ENCODE data around the gene RAB25.

RAB25 gene

DNA sequence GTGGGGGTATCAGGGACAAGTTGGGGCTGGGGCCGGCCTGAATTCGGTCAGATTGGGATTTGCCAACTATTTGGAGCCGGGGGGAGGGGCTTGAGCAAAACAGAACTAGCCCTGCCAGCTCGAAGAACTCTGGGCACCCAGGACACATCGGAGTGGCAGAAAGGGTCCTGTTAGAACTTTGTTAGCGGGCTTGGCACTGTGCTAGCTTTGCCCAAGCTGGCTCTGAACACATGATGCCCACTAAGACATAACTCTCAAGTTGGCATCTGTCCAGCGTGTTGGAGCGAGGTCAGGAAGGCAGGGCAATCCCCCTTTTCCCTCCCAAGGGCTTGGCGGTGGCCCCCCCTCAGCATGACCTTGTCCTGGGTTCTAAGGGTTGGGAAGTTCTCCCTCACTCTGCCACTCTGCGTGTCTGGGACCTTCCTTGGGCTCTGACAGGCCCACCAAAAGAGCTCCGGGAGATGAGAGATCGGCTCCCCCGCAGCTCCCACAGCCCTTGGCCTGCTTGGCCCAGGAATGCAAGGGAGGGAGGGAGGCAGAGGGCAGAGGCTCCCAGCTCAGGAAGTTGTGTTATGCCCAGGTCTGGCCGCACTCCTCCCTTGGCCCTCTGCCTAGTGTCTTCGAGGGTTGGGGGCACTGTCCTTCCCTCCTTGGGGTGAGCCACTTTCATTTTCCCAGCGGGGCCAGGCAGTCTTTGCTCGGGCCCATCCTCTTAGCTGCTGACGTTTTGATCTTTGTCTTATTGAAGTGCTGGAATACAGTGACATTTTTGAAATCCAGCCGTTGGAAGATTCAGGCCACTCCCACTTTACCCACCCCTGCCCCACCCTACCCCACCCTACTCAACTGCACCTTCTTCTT is 54.8 kb downstream of the RAB25 start (continued):
- no peak for TF ChIP-seq ZNF138 (tag by site-specific recombination; IDR thresholded peaks at IDR 0.05; ENCODE audit: borderline replicate concordance)
- peak; percentile 4; the same call in 1 of the 2 replicates for TF ChIP-seq SP2 (tag by site-specific recombination; IDR thresholded peaks at IDR 0.05)
- TF ChIP-seq, protein P1, sequence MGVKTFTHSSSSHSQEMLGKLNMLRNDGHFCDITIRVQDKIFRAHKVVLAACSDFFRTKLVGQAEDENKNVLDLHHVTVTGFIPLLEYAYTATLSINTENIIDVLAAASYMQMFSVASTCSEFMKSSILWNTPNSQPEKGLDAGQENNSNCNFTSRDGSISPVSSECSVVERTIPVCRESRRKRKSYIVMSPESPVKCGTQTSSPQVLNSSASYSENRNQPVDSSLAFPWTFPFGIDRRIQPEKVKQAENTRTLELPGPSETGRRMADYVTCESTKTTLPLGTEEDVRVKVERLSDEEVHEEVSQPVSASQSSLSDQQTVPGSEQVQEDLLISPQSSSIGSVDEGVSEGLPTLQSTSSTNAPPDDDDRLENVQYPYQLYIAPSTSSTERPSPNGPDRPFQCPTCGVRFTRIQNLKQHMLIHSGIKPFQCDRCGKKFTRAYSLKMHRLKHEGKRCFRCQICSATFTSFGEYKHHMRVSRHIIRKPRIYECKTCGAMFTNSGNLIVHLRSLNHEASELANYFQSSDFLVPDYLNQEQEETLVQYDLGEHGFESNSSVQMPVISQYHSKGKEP (tag by site-specific recombination; IDR thresholded peaks at IDR 0.05), result no peak
- TF ChIP-seq ZNF677 (tag by site-specific recombination; IDR thresholded peaks at IDR 0.05), result no peak
- TF ChIP-seq KLF10 (tag by site-specific recombination; IDR thresholded peaks at IDR 0.05), result no peak
- TF ChIP-seq, protein P2, sequence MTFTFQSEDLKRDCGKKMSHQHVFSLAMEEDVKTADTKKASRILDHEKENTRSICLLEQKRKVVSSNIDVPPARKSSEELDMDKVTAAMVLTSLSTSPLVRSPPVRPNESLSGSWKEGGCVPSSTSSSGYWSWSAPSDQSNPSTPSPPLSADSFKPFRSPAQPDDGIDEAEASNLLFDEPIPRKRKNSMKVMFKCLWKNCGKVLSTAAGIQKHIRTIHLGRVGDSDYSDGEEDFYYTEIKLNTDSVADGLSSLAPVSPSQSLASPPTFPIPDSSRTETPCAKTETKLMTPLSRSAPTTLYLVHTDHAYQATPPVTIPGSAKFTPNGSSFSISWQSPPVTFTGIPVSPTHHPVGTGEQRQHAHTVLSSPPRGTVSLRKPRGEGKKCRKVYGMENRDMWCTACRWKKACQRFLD (tag by site-specific recombination; IDR thresholded peaks at IDR 0.05), result no peak
- no peak for TF ChIP-seq ZNF404 (tag by site-specific recombination; IDR thresholded peaks at IDR 0.05)
- TF ChIP-seq, protein P3, sequence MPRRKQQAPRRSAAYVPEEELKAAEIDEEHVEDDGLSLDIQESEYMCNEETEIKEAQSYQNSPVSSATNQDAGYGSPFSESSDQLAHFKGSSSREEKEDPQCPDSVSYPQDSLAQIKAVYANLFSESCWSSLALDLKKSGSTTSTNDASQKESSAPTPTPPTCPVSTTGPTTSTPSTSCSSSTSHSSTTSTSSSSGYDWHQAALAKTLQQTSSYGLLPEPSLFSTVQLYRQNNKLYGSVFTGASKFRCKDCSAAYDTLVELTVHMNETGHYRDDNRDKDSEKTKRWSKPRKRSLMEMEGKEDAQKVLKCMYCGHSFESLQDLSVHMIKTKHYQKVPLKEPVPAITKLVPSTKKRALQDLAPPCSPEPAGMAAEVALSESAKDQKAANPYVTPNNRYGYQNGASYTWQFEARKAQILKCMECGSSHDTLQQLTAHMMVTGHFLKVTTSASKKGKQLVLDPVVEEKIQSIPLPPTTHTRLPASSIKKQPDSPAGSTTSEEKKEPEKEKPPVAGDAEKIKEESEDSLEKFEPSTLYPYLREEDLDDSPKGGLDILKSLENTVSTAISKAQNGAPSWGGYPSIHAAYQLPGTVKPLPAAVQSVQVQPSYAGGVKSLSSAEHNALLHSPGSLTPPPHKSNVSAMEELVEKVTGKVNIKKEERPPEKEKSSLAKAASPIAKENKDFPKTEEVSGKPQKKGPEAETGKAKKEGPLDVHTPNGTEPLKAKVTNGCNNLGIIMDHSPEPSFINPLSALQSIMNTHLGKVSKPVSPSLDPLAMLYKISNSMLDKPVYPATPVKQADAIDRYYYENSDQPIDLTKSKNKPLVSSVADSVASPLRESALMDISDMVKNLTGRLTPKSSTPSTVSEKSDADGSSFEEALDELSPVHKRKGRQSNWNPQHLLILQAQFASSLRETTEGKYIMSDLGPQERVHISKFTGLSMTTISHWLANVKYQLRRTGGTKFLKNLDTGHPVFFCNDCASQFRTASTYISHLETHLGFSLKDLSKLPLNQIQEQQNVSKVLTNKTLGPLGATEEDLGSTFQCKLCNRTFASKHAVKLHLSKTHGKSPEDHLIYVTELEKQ (tag by site-specific recombination; IDR thresholded peaks at IDR 0.05; ENCODE audit: borderline replicate concordance), result no peak
- TF ChIP-seq ZNF2 (tag by site-specific recombination; IDR thresholded peaks at IDR 0.05), result no peak
- no peak for TF ChIP-seq ZNF621 (tag by site-specific recombination; IDR thresholded peaks at IDR 0.05)
- no peak for TF ChIP-seq ZNF530 (tag by site-specific recombination; IDR thresholded peaks at IDR 0.05; ENCODE audit: low read depth)
- 0 out of 2 replicates have a peak, but pooled peaks have one; percentile 11 for TF ChIP-seq ZBTB20 (tag by site-specific recombination; IDR thresholded peaks at IDR 0.05)
- TF ChIP-seq, protein P4, sequence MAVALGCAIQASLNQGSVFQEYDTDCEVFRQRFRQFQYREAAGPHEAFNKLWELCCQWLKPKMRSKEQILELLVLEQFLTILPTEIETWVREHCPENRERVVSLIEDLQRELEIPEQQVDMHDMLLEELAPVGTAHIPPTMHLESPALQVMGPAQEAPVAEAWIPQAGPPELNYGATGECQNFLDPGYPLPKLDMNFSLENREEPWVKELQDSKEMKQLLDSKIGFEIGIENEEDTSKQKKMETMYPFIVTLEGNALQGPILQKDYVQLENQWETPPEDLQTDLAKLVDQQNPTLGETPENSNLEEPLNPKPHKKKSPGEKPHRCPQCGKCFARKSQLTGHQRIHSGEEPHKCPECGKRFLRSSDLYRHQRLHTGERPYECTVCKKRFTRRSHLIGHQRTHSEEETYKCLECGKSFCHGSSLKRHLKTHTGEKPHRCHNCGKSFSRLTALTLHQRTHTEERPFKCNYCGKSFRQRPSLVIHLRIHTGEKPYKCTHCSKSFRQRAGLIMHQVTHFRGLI (tag by site-specific recombination; IDR thresholded peaks at IDR 0.05), result no peak
- TF ChIP-seq EGR2 (tag by site-specific recombination; IDR thresholded peaks at IDR 0.05; ENCODE audit: low read depth), result peak; percentile 39; the same call in 1 of the 2 replicates
- no peak for TF ChIP-seq TCF7L2 (IDR thresholded peaks at IDR 0.05; ENCODE audit: borderline replicate concordance, low read depth, low read length)
- no peak for TF ChIP-seq ZNF114 (tag by site-specific recombination; IDR thresholded peaks at IDR 0.05)
- TF ChIP-seq, protein P5, sequence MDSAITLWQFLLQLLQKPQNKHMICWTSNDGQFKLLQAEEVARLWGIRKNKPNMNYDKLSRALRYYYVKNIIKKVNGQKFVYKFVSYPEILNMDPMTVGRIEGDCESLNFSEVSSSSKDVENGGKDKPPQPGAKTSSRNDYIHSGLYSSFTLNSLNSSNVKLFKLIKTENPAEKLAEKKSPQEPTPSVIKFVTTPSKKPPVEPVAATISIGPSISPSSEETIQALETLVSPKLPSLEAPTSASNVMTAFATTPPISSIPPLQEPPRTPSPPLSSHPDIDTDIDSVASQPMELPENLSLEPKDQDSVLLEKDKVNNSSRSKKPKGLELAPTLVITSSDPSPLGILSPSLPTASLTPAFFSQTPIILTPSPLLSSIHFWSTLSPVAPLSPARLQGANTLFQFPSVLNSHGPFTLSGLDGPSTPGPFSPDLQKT (IDR thresholded peaks at IDR 0.05; ENCODE audit: borderline replicate concordance, low read depth, low read length), result no peak
- TF ChIP-seq ZNF529 (tag by site-specific recombination; IDR thresholded peaks at IDR 0.05; ENCODE audit: insufficient replicate concordance), result no peak
- no peak for TF ChIP-seq SALL2 (tag by site-specific recombination; IDR thresholded peaks at IDR 0.05; ENCODE audit: borderline replicate concordance)
- TF ChIP-seq, protein P6, sequence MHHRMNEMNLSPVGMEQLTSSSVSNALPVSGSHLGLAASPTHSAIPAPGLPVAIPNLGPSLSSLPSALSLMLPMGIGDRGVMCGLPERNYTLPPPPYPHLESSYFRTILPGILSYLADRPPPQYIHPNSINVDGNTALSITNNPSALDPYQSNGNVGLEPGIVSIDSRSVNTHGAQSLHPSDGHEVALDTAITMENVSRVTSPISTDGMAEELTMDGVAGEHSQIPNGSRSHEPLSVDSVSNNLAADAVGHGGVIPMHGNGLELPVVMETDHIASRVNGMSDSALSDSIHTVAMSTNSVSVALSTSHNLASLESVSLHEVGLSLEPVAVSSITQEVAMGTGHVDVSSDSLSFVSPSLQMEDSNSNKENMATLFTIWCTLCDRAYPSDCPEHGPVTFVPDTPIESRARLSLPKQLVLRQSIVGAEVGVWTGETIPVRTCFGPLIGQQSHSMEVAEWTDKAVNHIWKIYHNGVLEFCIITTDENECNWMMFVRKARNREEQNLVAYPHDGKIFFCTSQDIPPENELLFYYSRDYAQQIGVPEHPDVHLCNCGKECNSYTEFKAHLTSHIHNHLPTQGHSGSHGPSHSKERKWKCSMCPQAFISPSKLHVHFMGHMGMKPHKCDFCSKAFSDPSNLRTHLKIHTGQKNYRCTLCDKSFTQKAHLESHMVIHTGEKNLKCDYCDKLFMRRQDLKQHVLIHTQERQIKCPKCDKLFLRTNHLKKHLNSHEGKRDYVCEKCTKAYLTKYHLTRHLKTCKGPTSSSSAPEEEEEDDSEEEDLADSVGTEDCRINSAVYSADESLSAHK (tag by site-specific recombination; IDR thresholded peaks at IDR 0.05), result no peak
- TF ChIP-seq ZNF366 (tag by site-specific recombination; conservative IDR thresholded peaks at IDR 0.05), result peak; percentile 45; the same call in 1 of the 2 replicates
- no peak for TF ChIP-seq ZNF157 (tag by site-specific recombination; IDR thresholded peaks at IDR 0.05)
- TF ChIP-seq ZNF514 (tag by site-specific recombination; IDR thresholded peaks at IDR 0.05), result no peak
- TF ChIP-seq RBAK (tag by site-specific recombination; IDR thresholded peaks at IDR 0.05), result no peak
- peak; percentile 88 for TF ChIP-seq GLIS2 (tag by site-specific recombination; IDR thresholded peaks at IDR 0.05)
- TF ChIP-seq OSR2 (tag by site-specific recombination; IDR thresholded peaks at IDR 0.05), result no peak
- TF ChIP-seq ZNF544 (tag by site-specific recombination; IDR thresholded peaks at IDR 0.05), result no peak

Data from HEK293 (cell line).